ENCODE results near the gene CXCR4. TPM values are rescaled to one million over a fixed set of nuclear protein-coding genes. Genes with fewer than 3 reads are reported as not detected.

CXCR4 gene
- total RNA-seq, 1 experiment from 2014 or later: 1.1 TPM

DNA sequence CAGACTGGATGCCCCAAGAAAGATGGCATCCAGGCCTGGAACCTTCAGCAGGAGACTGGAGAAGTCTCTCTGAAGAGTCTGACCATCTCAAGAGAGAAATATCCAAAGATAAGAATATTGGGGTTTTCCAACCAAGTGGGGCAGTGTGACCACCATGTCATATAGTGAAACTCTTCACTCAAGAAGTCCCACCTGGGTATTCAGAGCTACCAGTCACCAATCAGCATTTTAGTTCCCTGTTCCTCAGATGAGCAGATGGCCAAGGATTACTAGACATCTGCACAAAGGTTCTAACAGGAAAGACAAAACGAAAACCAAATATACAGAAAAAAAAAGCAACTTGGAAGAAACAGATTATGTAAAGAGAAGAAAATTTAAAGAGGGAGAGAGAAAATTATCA lies 38.5 kb upstream of the CXCR4 start:
- no peaks in the 10 kb centered on the region for H3K36me3 ChIP-seq (ENCODE audit: low read depth)
- TF ChIP-seq, protein P1, sequence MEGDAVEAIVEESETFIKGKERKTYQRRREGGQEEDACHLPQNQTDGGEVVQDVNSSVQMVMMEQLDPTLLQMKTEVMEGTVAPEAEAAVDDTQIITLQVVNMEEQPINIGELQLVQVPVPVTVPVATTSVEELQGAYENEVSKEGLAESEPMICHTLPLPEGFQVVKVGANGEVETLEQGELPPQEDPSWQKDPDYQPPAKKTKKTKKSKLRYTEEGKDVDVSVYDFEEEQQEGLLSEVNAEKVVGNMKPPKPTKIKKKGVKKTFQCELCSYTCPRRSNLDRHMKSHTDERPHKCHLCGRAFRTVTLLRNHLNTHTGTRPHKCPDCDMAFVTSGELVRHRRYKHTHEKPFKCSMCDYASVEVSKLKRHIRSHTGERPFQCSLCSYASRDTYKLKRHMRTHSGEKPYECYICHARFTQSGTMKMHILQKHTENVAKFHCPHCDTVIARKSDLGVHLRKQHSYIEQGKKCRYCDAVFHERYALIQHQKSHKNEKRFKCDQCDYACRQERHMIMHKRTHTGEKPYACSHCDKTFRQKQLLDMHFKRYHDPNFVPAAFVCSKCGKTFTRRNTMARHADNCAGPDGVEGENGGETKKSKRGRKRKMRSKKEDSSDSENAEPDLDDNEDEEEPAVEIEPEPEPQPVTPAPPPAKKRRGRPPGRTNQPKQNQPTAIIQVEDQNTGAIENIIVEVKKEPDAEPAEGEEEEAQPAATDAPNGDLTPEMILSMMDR (conservative IDR thresholded peaks at IDR 0.05): no peak
- no peak for TF ChIP-seq EZH2 (IDR thresholded peaks at IDR 0.05; ENCODE audit: low read depth)
- ChIA-PET POLR2A (ENCODE audit: unreplicated experiment) (no interaction called here), CTCF (no interaction called here)
- BruUV-seq (replicated peaks): no TSS peak
- H3K9me3 ChIP-seq (ENCODE audit: insufficient read depth, low read depth): no peaks in the 10 kb centered on the region
- H3K4me3 ChIP-seq: no peak overlapping the region
- intact Hi-C loops (cut with micrococcal nuclease; ENCODE audit: unreplicated experiment): no loop called here
- no peak overlapping the region for H3K27ac ChIP-seq
- no peak overlapping the region for H2AFZ ChIP-seq
- no peaks in the 10 kb centered on the region for H3K27me3 ChIP-seq (ENCODE audit: insufficient read depth, low read depth)
- no peaks in the 10 kb centered on the region for H3K79me2 ChIP-seq (ENCODE audit: low read depth)
- no peak overlapping the region for H3K4me2 ChIP-seq
- no peaks in the 10 kb centered on the region for H3K4me1 ChIP-seq (replicated peaks; ENCODE audit: insufficient read depth)
- no peak for DNase-seq
- no peaks in the 10 kb centered on the region for H4K20me1 ChIP-seq (ENCODE audit: insufficient read depth)
- no peaks in the 10 kb centered on the region for H3K9me2 ChIP-seq (ENCODE audit: insufficient read depth)
- no peaks in the 10 kb centered on the region for H3F3A ChIP-seq (ENCODE audit: insufficient read depth, low read depth)

DNA sequence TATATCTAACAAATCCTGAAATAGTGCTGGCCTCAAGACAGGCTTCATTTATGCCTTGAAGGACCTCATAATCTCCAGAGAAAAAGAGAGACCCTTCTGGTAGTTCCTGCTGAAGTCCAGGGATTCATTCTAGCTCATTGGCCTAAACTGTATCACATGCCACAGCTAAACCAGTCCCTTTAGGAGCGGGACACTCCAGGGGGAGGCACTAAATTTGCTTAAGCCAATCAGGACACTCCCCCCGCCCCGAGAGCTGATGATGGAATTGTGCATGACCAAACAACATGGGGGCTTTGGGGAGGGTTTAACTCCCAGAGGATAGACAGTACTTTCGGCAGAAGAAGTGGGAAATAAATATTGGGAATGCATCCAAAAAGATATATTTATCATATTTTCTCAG lies 36.4 kb upstream of the CXCR4 start:
- Histone ChIP-seq H3K27ac (no peak overlapping the region), H3K4me3 (no peak overlapping the region), H3F3A (ENCODE audit: insufficient read depth, low read depth) (no peaks in the 10 kb centered on the region), H3K9me3 (ENCODE audit: insufficient read depth, low read depth) (no peaks in the 10 kb centered on the region), H3K4me1 (replicated peaks; ENCODE audit: insufficient read depth) (no peaks in the 10 kb centered on the region), H3K36me3 (ENCODE audit: low read depth) (no peaks in the 10 kb centered on the region), H3K4me2 (no peak overlapping the region), H3K79me2 (ENCODE audit: low read depth) (no peaks in the 10 kb centered on the region), H3K27me3 (ENCODE audit: insufficient read depth, low read depth) (no peaks in the 10 kb centered on the region), H4K20me1 (ENCODE audit: insufficient read depth) (no peaks in the 10 kb centered on the region), H3K9me2 (ENCODE audit: insufficient read depth) (no peaks in the 10 kb centered on the region), H2AFZ (no peak overlapping the region)
- BruUV-seq (replicated peaks): no TSS peak
- TF ChIP-seq, protein P1 (conservative IDR thresholded peaks at IDR 0.05): no peak
- TF ChIP-seq EZH2 (IDR thresholded peaks at IDR 0.05; ENCODE audit: low read depth): no peak
- CTCF ChIA-PET: no interaction called here
- intact Hi-C loops (cut with micrococcal nuclease; ENCODE audit: unreplicated experiment): no loop called here
- POLR2A ChIA-PET (ENCODE audit: unreplicated experiment): no interaction called here
- no peak for DNase-seq

DNA sequence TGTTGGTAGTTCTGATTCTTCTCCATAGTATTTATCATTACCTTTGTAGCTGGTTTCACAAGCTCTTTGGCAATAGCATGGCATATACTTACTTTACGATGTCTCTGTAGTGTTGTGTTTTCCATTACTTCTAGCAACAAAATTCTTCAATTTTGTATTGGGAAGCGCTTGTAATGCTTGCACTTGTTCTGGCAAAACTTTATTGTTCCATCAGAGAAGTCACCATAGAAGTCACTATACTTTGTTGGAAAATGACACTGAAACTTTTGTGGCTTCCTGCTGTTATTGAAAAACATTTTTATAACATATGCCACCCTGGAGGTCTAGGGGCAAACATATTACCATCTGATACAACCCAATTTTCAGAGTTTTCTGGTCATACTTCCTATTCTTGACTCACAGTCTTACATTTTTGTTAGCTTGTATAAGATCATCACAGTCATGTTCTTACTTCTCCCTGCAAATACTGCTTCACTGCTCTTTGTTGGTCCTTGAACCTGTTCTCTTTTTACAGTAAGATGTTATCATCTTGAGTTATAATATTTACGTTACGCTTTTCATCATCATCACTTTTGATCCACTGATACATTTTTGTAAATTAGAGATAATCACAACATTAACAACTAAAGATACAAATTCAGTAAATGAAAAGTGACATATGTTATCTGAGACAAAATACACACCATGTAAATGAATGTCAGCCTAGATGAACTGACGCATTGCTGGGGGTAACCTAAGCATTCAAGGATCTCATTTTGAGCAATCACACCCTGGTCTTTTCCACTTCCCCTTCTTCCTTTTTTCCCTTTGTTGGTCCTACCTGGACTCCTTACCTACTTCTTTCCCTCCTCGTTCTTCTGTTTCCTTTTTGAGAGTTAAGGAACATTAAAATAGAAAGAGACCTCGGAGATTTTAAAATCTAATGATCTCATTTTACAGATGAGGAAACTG lies 33.3 kb upstream of the CXCR4 start:
- H3K4me3 ChIP-seq: no peak overlapping the region
- no peak overlapping the region for H3K27ac ChIP-seq
- no peaks in the 10 kb centered on the region for H3K4me1 ChIP-seq (replicated peaks; ENCODE audit: insufficient read depth)
- H3K79me2 ChIP-seq (ENCODE audit: low read depth): no peaks in the 10 kb centered on the region
- intact Hi-C loops (cut with micrococcal nuclease; ENCODE audit: unreplicated experiment): no loop called here
- H2AFZ ChIP-seq: no peak overlapping the region
- no peaks in the 10 kb centered on the region for H3F3A ChIP-seq (ENCODE audit: insufficient read depth, low read depth)
- no peaks in the 10 kb centered on the region for H4K20me1 ChIP-seq (ENCODE audit: insufficient read depth)
- BruUV-seq (replicated peaks): no TSS peak
- ChIA-PET CTCF (no interaction called here), POLR2A (ENCODE audit: unreplicated experiment) (no interaction called here)
- DNase-seq: no peak
- TF ChIP-seq EZH2 (IDR thresholded peaks at IDR 0.05; ENCODE audit: low read depth): no peak
- TF ChIP-seq, protein P1 (conservative IDR thresholded peaks at IDR 0.05): no peak
- no peaks in the 10 kb centered on the region for H3K9me3 ChIP-seq (ENCODE audit: insufficient read depth, low read depth)
- no peaks in the 10 kb centered on the region for H3K36me3 ChIP-seq (ENCODE audit: low read depth)
- H3K9me2 ChIP-seq (ENCODE audit: insufficient read depth): no peaks in the 10 kb centered on the region
- H3K4me2 ChIP-seq: no peak overlapping the region
- no peaks in the 10 kb centered on the region for H3K27me3 ChIP-seq (ENCODE audit: insufficient read depth, low read depth)

Measured in PC-9 (cell line).